ENCODE data around the gene RBM23.

Gene RBM23

DNA sequence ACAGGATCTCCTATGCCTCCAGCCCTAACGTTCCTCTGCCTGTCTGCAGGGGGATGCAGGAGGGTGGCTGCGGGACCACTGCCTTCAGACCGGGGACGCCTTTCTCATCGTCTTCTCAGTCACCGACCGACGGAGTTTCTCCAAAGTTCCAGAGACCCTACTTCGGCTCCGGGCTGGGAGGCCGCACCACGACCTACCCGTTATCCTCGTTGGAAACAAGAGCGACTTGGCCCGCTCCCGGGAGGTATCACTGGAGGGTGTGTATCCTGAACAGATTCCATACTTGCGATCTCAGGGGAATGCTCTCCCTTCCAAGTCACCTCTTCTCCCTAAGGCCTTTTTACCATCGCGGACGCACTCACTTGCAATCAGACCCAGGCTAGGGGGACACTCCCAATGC is 33.0 kb downstream of the RBM23 start:
- DNase-seq (ENCODE audit: low spot score), result no peak

- DNase-seq (ENCODE audit: low spot score), result no peak
These were observed 34.0 kb downstream of the RBM23 start for GRCh38 chr14:22884738-22885523.

- no peak for DNase-seq (ENCODE audit: low spot score)
These were observed 34.7 kb downstream of the RBM23 start for GRCh38 chr14:22884076-22884737.

DNA sequence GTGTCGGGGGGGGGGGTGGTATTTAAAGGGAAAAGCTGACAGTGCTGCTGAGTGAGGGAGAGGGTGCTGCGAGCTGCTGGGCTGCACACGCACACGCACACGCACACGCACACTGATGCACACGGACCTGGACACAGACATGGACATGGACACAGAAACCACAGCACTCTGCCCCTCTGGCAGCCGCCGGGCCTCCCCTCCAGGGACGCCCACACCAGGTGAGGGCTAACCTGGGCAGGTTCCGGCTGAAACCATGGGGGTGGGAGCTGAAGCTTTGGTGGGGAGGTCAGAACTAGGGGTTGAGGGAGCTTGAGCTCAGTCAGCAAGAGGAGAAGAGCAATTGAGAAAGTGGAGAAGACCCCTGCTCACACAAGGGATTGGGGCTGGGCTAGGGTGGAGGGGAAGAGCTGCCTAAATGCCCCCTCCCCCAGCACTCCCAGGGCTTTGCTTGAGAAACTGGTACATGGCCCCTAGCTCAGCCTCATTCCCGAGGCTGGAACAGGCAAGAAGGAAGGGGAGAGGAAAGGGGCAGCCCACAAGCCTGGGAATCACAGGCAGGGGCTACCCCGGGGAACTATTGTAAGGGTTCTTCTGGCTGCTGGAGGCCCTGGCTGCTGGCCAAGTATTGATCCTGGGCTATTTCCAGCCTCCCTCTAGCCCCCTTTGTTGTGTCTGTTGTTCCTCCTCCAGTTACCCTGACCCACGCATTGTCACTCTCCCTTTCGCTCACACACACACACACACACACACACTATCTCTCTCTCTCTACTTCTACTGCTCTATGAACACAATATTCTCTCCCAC is 35.6 kb downstream of the RBM23 start, which contains the start of gene REM2:
TSS of gene REM2 (plus strand) at position 50 of the 804 bp plus-strand sequence. CDS start at position 116, 66 bp downstream.
- DNase-seq (ENCODE audit: low spot score), result no peak

GRCh38 chr14:22882529-22883172 is 36.3 kb downstream of the RBM23 start:
- peak; percentile 70 for DNase-seq (ENCODE audit: low spot score)

DNA sequence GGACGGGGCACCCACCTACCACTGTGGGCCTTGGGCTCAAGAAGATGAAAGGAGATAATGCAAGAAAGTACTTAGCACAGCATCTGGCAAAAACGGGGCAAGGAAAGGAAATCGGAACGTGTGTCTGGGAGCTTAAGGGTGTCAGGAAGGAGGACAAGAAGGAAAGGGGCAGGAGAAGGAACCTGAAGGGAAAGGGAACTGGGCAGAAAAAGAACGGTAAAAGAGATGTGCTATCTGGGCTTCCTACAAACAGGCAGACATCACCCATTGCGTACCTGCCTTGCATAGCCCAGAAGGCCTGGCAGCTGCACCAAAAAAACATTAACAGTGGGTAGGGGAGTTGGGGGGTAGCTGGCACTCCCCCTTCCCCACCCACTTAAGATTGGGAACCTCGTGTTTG is 36.9 kb downstream of the RBM23 start:
- no peak for DNase-seq (ENCODE audit: low spot score)

GRCh38 chr14:22878271-22879246 is 40.4 kb downstream of the RBM23 start:
- no peak for DNase-seq (ENCODE audit: low spot score)

DNA sequence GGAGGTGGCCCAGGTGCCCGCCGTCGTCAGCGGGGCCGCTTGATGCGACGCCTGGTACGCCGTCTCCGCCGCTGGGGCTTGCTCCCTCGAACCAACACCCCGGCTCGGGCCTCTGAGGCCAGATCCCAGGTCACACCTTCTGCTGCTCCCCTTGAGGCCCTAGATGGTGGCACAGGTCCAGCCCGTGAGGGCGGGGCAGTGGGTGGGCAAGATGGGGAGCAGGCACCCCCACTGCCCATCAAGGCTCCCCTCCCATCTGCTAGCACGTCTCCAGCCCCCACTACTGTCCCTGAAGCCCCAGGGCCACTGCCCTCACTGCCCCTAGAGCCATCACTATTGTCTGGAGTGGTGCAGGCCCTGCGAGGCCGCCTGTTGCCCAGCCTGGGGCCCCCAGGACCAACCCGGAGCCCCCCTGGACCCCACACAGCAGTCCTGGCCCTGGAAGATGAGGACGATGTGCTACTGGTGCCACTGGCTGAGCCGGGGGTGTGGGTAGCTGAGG is 41.9 kb downstream of the RBM23 start:
- DNase-seq (ENCODE audit: low spot score), result no peak

DNA sequence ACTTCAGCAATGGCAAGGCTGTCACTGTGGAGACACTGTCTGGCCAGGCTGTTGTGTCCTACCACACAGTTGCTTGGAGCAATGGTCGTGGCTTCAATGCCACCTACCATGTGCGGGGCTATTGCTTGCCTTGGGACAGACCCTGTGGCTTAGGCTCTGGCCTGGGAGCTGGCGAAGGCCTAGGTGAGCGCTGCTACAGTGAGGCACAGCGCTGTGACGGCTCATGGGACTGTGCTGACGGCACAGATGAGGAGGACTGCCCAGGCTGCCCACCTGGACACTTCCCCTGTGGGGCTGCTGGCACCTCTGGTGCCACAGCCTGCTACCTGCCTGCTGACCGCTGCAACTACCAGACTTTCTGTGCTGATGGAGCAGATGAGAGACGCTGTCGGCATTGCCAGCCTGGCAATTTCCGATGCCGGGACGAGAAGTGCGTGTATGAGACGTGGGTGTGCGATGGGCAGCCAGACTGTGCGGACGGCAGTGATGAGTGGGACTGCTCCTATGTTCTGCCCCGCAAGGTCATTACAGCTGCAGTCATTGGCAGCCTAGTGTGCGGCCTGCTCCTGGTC is 43.1 kb downstream of the RBM23 start:
- no peak for DNase-seq (ENCODE audit: low spot score)

DNA sequence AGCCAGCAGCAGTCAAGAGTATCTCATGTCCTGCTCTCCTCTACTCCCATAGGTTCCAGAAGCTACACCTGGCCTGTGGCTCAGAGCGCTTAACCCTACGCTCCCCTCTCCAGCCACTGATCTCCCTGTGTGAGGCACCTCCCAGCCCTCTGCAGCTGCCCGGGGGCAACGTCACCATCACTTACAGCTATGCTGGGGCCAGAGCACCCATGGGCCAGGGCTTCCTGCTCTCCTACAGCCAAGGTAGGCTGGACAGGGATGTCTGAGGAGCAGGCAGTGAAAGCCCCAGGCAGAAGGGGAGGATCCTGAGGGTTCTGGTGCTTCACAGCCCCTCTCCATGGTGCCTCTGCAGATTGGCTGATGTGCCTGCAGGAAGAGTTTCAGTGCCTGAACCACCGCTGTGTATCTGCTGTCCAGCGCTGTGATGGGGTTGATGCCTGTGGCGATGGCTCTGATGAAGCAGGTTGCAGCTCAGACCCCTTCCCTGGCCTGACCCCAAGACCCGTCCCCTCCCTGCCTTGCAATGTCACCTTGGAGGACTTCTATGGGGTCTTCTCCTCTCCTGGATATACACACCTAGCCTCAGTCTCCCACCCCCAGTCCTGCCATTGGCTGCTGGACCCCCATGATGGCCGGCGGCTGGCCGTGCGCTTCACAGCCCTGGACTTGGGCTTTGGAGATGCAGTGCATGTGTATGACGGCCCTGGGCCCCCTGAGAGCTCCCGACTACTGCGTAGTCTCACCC is 43.8 kb downstream of the RBM23 start:
- no peak for DNase-seq (ENCODE audit: low spot score)

DNA sequence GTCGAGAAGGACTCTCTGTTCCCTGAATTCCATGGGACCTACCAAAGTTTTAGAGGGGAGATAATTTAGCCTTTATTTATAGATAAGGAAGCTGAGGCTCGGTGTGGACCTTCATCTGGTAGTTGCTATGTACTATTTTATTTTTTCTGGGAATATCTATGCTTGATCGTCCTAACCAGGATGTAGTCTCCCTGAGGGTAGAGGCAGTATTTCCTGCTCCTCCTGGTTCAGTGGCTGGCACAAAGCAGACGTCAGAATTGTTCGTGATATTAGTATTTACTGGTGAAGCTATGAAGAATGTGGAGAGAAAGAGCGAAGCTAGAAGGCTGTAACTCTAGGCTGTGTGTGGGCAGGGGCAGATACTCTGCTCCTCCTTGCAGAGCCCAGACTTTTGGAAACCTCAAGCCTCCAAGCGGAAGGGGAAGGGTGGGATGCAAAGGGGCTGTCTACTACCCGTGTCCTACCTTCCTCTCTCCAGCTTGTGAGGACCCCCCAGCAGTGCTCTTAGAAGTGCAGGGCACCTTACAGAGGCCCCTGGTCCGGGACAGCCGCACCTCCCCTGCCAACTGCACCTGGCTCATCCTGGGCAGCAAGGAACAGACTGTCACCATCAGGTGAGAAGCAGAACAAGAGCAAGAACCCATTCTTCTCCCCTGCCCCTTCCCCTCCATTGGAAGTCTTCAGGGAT is 46.0 kb downstream of the RBM23 start:
- no peak for DNase-seq (ENCODE audit: low spot score)

DNA sequence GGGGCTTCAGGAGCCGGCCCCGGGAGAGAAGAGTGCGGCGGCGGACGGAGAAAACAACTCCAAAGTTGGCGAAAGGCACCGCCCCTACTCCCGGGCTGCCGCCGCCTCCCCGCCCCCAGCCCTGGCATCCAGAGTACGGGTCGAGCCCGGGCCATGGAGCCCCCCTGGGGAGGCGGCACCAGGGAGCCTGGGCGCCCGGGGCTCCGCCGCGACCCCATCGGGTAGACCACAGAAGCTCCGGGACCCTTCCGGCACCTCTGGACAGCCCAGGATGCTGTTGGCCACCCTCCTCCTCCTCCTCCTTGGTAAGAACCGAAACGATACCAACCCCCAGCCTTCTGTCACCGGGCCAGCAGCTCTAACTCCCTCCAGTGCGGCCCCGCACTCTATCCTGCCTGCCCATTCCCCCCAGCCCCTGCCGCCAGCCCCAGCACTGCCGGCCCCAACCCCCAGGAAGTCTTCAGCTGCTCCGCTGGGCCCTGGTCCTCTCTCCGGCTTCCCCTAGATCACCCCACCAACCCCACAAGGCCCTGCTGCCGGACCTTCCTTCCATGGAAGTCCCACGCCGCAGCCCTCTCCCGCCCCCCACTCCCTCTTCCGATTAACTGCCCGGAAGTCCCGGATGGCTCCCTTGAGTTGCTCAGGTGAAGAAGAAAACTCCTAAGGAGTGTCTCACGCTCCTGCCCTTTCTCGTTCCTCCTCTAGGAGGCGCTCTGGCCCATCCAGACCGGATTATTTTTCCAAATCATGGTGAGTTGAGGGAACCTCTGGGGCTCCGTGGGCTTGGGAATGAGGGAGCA is 46.7 kb downstream of the RBM23 start:
- peak; percentile 81 for DNase-seq (ENCODE audit: low spot score)

- DNase-seq (ENCODE audit: low spot score), result peak; percentile 91
These were observed 47.5 kb downstream of the RBM23 start, which contains the start of gene LRP10 for GRCh38 chr14:22871224-22872032. Gene LRP10, plus strand, starts transcription at chr14:22871740. Its CDS starts 564 bp downstream, at chr14:22872304.

- DNase-seq (ENCODE audit: low spot score), result no peak
These were observed 48.1 kb downstream of the RBM23 start for GRCh38 chr14:22870811-22871223.

DNA sequence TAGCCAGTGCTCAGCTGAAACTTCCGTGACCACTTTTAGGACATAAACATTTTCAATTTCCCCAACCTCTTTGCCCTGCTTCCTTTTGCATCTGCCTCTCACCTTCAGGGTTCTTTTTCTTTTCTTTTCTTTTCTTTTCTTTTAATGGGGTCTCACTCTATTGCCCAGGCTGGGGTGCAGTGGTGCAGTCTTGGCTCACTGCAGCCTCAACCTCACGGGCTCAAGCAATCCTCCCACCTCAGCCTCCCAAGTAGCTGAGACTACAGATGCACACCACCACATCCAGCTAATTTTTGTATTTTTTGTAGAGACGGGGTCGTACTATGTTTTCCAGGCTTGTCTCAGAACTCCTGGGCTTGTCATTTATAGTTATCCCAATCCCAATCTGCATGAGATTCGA is 52.1 kb downstream of the RBM23 start:
- DNase-seq (ENCODE audit: low spot score), result no peak

- no peak for DNase-seq (ENCODE audit: low spot score)
These were observed 53.2 kb downstream of the RBM23 start for GRCh38 chr14:22865424-22866405.
